DLD1 (cell line): Measurements from ENCODE around the gene SND1.

Experiments
- in situ Hi-C: cut with HindIII; loops from 2 replicates; pipeline ENCODE4 v1.10.0; 2017; ENCODE audit warnings: low sequenced_read_pairs

SND1 gene

DNA sequence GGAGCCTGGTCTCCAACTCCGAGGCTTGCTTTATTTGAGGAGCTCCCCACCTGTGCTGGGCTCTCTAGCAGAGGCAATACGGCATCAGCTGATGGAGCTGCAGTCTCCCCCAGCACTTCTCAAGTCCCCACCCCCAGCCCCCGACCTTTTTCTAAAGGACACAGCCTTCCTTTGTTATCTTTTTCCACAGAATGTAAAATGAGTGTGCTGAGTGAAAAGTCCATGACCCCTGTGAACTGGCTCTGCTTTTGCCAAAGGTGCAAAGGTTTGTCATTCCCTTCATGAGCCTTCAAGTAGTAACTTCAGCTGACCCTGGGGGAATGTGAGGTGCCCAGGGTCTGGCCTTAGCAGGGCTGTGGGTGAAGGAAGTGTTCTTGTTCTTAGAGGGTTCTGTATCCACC, 353.8 kb downstream of the SND1 start:
- in situ Hi-C loops: no loop called here

GRCh38 chr7:128006550-128007302, 354.7 kb downstream of the SND1 start:
- in situ Hi-C loops: no loop called here

DNA sequence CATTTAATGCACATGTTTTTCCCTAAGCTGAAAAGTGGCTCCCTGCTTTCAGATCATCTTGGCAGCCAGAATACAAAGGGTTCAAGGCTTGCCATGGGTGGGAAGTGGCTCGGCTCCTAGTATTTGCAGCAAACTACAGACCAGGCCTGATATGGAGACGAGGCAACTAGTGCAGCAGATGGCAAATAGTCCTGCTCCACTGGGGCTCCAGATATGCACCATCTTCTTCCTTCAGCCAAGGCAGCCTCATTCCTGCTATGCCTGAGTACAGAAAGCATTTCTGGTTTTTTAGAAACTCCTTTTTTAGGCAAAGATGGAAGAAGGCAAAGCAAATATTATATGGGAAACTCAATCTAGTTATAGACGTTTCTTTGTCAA, 355.3 kb downstream of the SND1 start:
- in situ Hi-C loops: no loop called here

- in situ Hi-C loops: no loop called here
Measured at GRCh38 chr7:128008141-128008540, 356.1 kb downstream of the SND1 start.

- in situ Hi-C loops: no loop called here
Measured at GRCh38 chr7:128008744-128009143, 356.8 kb downstream of the SND1 start.

DNA sequence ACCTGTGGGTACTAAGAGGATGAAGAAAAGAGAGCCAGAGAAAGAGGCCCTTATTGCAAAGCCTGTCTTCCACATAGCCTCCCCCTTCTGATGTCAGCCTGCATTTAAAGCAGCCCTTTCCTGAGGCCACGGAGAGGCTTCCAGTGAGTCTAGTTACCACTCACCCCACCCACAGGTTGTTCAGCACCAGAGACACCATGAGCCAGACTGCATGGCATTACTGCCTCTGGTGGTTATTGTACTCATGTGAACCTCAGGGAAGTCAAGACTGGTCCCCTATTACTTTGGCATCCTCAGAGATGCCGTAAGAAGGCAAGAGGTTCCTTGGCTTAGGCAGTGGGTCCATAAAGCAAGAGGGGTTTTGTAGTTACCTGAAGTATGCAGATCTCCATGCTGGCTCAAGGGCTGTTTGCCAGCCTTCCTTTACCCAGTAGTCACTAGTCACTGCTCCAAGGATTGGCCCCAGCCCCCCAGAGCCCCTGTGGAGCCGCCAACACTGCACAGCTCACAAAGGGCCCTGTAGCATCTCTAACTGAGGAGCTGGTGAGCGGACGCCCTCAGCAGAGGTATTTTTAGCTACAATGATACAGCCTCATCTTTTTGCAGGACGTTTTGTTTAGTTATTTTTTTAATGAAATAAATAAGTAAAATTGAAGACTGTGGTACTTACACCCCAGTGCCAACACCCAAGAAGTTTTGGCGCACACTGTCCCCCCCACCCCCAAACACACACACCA, 358.6 kb downstream of the SND1 start:
- in situ Hi-C loops: no loop called here

GRCh38 chr7:128011131-128011661, 359.2 kb downstream of the SND1 start:
- in situ Hi-C loops: no loop called here

DNA sequence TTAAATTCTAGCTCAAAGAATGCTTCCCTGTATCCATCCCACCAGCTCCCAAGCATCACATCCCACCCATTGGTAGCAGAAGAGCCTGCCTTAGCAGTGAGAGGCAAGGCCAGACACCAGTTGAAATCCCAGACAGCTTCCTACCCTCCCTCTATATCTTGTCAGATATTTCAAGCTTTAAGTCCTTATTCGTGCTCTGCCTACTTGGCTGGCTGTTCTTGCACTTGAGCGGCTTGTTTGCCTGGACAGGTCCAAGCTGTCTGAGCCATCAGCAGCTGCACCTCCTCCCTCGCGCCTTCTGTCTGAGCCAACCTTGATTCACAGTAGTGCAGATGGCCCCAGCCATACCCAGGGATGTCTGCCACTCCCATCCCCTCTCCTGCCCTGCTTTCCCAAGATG, 362.8 kb downstream of the SND1 start:
- in situ Hi-C loops: no loop called here

GRCh38 chr7:128017460-128017859, 365.5 kb downstream of the SND1 start:
- in situ Hi-C loops: no loop called here

GRCh38 chr7:128017862-128018845, 366.2 kb downstream of the SND1 start:
- in situ Hi-C loops: no loop called here

- in situ Hi-C loops: no loop called here
Measured at GRCh38 chr7:128019288-128019687, 367.3 kb downstream of the SND1 start.

DNA sequence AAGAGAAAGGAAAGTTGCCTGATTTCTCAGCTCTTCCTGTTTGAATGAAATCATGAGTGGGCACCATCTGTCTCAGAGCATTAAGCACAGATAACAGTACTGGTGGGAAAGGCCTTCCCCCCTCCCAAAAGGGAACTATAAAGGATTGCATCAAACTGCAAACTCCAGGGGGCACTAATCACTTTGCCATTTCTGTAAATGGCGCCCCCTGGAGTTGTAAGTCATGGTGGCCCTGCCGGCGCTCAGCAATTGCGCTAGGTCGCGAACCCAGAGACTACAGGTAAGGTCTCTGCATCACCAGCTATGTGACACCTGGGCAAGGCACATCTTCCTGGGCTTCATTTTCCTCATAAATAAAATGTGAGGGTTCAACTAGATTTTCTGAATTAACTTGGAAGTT, 368.2 kb downstream of the SND1 start:
- in situ Hi-C loops: no loop called here

DNA sequence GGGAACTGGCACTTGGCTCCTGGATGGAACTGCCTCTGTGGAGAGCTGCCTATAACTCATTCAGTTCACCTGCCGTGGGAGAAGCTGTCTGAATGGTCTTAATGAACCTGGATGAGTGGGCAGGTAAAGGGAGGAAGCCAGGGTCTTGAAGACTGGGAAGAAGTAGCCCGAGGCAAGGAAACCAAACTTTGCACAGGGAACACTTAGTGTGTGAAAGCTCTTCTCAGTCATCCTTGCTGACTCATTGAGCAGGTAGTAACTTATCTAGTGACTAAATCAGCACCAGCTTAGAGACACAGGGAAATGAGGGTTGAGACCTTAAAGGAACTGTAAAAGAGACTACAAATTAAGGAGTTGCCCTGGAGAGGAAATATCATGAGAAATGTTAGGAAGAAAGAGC, 369.4 kb downstream of the SND1 start:
- in situ Hi-C loops: no loop called here

GRCh38 chr7:128022631-128023532, 370.9 kb downstream of the SND1 start:
- in situ Hi-C loops: no loop called here

DNA sequence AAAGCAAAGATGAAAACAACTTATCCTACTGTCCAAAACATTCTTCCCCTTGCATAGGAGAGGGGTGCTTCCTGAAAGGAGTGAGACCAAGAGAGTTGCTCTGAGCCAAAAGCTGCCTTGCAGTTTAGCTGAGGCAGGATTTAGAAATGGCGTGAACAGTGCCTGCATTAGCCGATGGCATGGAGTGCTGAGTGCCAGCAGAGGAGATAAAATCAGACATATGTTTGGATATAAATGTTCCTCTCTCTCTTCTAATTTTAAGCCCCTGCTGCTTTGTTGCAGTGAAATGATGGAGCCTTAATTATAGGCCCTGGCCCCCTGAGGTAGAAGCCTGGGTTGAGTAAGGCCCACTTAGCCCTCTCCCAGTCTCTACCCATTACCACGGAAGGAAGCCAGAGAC, 372.2 kb downstream of the SND1 start:
- in situ Hi-C loops: no loop called here

DNA sequence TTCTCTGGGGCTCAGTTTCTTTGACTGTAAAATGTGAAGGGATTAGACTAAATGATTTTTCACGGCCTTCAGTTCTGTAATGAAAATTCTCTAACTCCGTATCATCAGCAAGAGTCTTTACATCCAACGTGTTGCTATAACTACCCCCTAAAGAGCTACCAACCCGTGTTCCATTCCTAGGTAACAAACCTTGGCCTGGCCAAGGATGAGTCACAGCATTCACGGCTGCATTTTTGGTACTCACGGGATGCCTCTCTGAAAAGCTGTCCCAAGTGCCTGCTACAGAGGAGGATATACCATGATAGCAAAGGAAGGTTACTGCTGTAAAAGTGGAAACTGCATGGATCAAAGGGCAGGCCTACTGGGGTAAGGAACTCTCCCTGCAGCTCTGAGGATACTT, 373.4 kb downstream of the SND1 start:
- in situ Hi-C loops: no loop called here

- in situ Hi-C loops: no loop called here
Measured at GRCh38 chr7:128025819-128026218, 373.8 kb downstream of the SND1 start.

- in situ Hi-C loops: no loop called here
Measured at GRCh38 chr7:128026551-128026950, 374.6 kb downstream of the SND1 start.

GRCh38 chr7:128027485-128027980, 375.5 kb downstream of the SND1 start:
- in situ Hi-C loops: no loop called here
